ENCODE measurements around the gene PDGFB. TPM values are rescaled to one million over a fixed set of nuclear protein-coding genes. Genes with fewer than 3 reads are reported as not detected.
A peak's percentile ranks its signal among the peaks of the same experiment; 100 is the strongest.

PDGFB gene
- total RNA-seq, result 1 to 10 TPM; 6.4 to 6.5 TPM

- Mint-ChIP-seq H3K27ac (peak within 1 kb of the TSS; percentile 48), H3K9me3 (no peaks in the 10 kb centered on the region), H3K27me3 (peaks cover 59% of the 10 kb centered on the region), H3K36me3 (ENCODE audit: low read depth) (peaks cover 10% of the 10 kb centered on the region), H3K4me1 (peaks cover 38% of the 10 kb centered on the region), H3K4me3 (peak within 1 kb of the TSS; percentile 71)
- POLR2A ChIA-PET, result interaction anchor here (1.0 to 1.6 kb wide), 2 partner anchors 9 to 75 kb away, joined by 4 to 6 read pairs; partner anchors contain the start of gene RPL3
- DNase-seq, result no peak
- CTCF ChIA-PET, result interaction anchor here (1.0 kb wide), 1 partner anchor 73 kb away, joined by 3 read pairs; no protein-coding TSS in a partner anchor
Observed at GRCh38 chr22:39244496-39245129, at the start of gene PDGFB. TSS of gene PDGFB (minus strand) at chr22:39244982. CDS start at chr22:39243963, 1,019 bp downstream.

GRCh38 chr22:39293766-39294368, 49.1 kb upstream of the PDGFB start:
- no peak overlapping the region for H3K27ac Mint-ChIP-seq
- POLR2A ChIA-PET, result no interaction called here
- no peak overlapping the region for H3K4me3 Mint-ChIP-seq
- CTCF ChIA-PET, result interaction anchor here (1.2 kb wide), 1 partner anchor 22 kb away, joined by 3 read pairs; no protein-coding TSS in a partner anchor
- H3K9me3 Mint-ChIP-seq, result no peaks in the 10 kb centered on the region
- DNase-seq, result no peak
- H3K36me3 Mint-ChIP-seq (ENCODE audit: low read depth), result no peaks in the 10 kb centered on the region
- peaks cover 9% of the 10 kb centered on the region for H3K27me3 Mint-ChIP-seq
- H3K4me1 Mint-ChIP-seq, result no peaks in the 10 kb centered on the region

GRCh38 chr22:39292561-39293074, 47.8 kb upstream of the PDGFB start:
- ChIA-PET POLR2A (no interaction called here), CTCF (no interaction called here)
- H3K27ac Mint-ChIP-seq, result no peak overlapping the region
- no peaks in the 10 kb centered on the region for H3K9me3 Mint-ChIP-seq
- H3K4me1 Mint-ChIP-seq, result no peaks in the 10 kb centered on the region
- H3K4me3 Mint-ChIP-seq, result no peak overlapping the region
- no peak for DNase-seq
- H3K36me3 Mint-ChIP-seq (ENCODE audit: low read depth), result no peaks in the 10 kb centered on the region
- peaks cover 6% of the 10 kb centered on the region for H3K27me3 Mint-ChIP-seq

- ChIA-PET POLR2A (no interaction called here), CTCF (no interaction called here)
- peaks cover 8% of the 10 kb centered on the region for H3K27me3 Mint-ChIP-seq
Observed at GRCh38 chr22:39292031-39292462, 47.3 kb upstream of the PDGFB start.

GRCh38 chr22:39291523-39291922, 46.7 kb upstream of the PDGFB start:
- ChIA-PET POLR2A (no interaction called here), CTCF (no interaction called here)
- H3K4me3 Mint-ChIP-seq, result no peak overlapping the region
- DNase-seq, result no peak
- H3K4me1 Mint-ChIP-seq, result peaks cover 2% of the 10 kb centered on the region
- no peak overlapping the region for H3K27ac Mint-ChIP-seq
- no peaks in the 10 kb centered on the region for H3K36me3 Mint-ChIP-seq (ENCODE audit: low read depth)
- peaks cover 7% of the 10 kb centered on the region for H3K27me3 Mint-ChIP-seq
- no peaks in the 10 kb centered on the region for H3K9me3 Mint-ChIP-seq

More at GRCh38 chr22:39292031-39292462, 47.3 kb upstream of the PDGFB start:
- Mint-ChIP-seq H3K9me3 (no peaks in the 10 kb centered on the region), H3K27ac (no peak overlapping the region), H3K4me3 (no peak overlapping the region), H3K4me1 (peaks cover 1% of the 10 kb centered on the region), H3K36me3 (ENCODE audit: low read depth) (no peaks in the 10 kb centered on the region)
- no peak for DNase-seq

GRCh38 chr22:39290724-39291161, 46.0 kb upstream of the PDGFB start:
- Mint-ChIP-seq H3K36me3 (ENCODE audit: low read depth) (no peaks in the 10 kb centered on the region), H3K9me3 (no peaks in the 10 kb centered on the region), H3K27me3 (peaks cover 4% of the 10 kb centered on the region), H3K27ac (no peak overlapping the region), H3K4me1 (peaks cover 2% of the 10 kb centered on the region), H3K4me3 (no peak overlapping the region)
- no peak for DNase-seq
- POLR2A ChIA-PET, result no interaction called here
- CTCF ChIA-PET, result no interaction called here

GRCh38 chr22:39289975-39290720, 45.4 kb upstream of the PDGFB start:
- Mint-ChIP-seq H3K36me3 (ENCODE audit: low read depth) (no peaks in the 10 kb centered on the region), H3K9me3 (no peaks in the 10 kb centered on the region), H3K4me3 (no peak overlapping the region), H3K27ac (no peak overlapping the region), H3K27me3 (peaks cover 4% of the 10 kb centered on the region), H3K4me1 (peaks cover 2% of the 10 kb centered on the region)
- CTCF ChIA-PET, result no interaction called here
- POLR2A ChIA-PET, result no interaction called here
- DNase-seq, result no peak

- POLR2A ChIA-PET, result no interaction called here
Observed at GRCh38 chr22:39289533-39289932, 44.8 kb upstream of the PDGFB start.

GRCh38 chr22:39288135-39288898, 43.5 kb upstream of the PDGFB start:
- POLR2A ChIA-PET, result no interaction called here
- Mint-ChIP-seq H3K27me3 (peaks cover 4% of the 10 kb centered on the region), H3K9me3 (no peaks in the 10 kb centered on the region), H3K36me3 (ENCODE audit: low read depth) (no peaks in the 10 kb centered on the region), H3K4me3 (no peak overlapping the region), H3K27ac (no peak overlapping the region), H3K4me1 (peaks cover 2% of the 10 kb centered on the region)
- CTCF ChIA-PET, result no interaction called here
- no peak for DNase-seq

More at GRCh38 chr22:39289533-39289932, 44.8 kb upstream of the PDGFB start:
- H3K9me3 Mint-ChIP-seq, result no peaks in the 10 kb centered on the region
- H3K27ac Mint-ChIP-seq, result no peak overlapping the region
- no peak for DNase-seq
- H3K4me3 Mint-ChIP-seq, result no peak overlapping the region
- H3K27me3 Mint-ChIP-seq, result peaks cover 4% of the 10 kb centered on the region
- peaks cover 2% of the 10 kb centered on the region for H3K4me1 Mint-ChIP-seq
- H3K36me3 Mint-ChIP-seq (ENCODE audit: low read depth), result no peaks in the 10 kb centered on the region
- CTCF ChIA-PET, result no interaction called here

GRCh38 chr22:39287076-39287725, 42.4 kb upstream of the PDGFB start:
- no peak overlapping the region for H3K4me3 Mint-ChIP-seq
- DNase-seq, result no peak
- peaks cover 4% of the 10 kb centered on the region for H3K27me3 Mint-ChIP-seq
- H3K27ac Mint-ChIP-seq, result no peak overlapping the region
- peaks cover 2% of the 10 kb centered on the region for H3K4me1 Mint-ChIP-seq
- ChIA-PET CTCF (interaction anchor here (0.7 kb wide), 1 partner anchor 24 kb away, joined by 3 read pairs; no protein-coding TSS in a partner anchor), POLR2A (no interaction called here)
- H3K36me3 Mint-ChIP-seq (ENCODE audit: low read depth), result no peaks in the 10 kb centered on the region
- H3K9me3 Mint-ChIP-seq, result no peaks in the 10 kb centered on the region

GRCh38 chr22:39284983-39285382, 40.2 kb upstream of the PDGFB start:
- peaks cover 2% of the 10 kb centered on the region for H3K4me1 Mint-ChIP-seq
- no peaks in the 10 kb centered on the region for H3K9me3 Mint-ChIP-seq
- H3K27ac Mint-ChIP-seq, result no peak overlapping the region
- H3K36me3 Mint-ChIP-seq (ENCODE audit: low read depth), result no peaks in the 10 kb centered on the region
- peaks cover 4% of the 10 kb centered on the region for H3K27me3 Mint-ChIP-seq
- ChIA-PET CTCF (no interaction called here), POLR2A (no interaction called here)
- no peak overlapping the region for H3K4me3 Mint-ChIP-seq
- no peak for DNase-seq

- Mint-ChIP-seq H3K27ac (no peak overlapping the region), H3K27me3 (peaks cover 8% of the 10 kb centered on the region), H3K9me3 (no peaks in the 10 kb centered on the region), H3K4me3 (no peak overlapping the region), H3K4me1 (peaks cover 2% of the 10 kb centered on the region), H3K36me3 (ENCODE audit: low read depth) (no peaks in the 10 kb centered on the region)
- no peak for DNase-seq
- ChIA-PET POLR2A (no interaction called here), CTCF (no interaction called here)
Observed at GRCh38 chr22:39284142-39284980, 39.6 kb upstream of the PDGFB start.

Measured in activated CD4-positive, alpha-beta memory T cell treated with anti-CD3 and anti-CD28 coated beads, Interleukin-2, amount 10 ng/mL, durations not matched to agents 7 days and 5 days (primary cell).